ENCODE measurements around the gene DNMT3B.

DNMT3B gene

DNA sequence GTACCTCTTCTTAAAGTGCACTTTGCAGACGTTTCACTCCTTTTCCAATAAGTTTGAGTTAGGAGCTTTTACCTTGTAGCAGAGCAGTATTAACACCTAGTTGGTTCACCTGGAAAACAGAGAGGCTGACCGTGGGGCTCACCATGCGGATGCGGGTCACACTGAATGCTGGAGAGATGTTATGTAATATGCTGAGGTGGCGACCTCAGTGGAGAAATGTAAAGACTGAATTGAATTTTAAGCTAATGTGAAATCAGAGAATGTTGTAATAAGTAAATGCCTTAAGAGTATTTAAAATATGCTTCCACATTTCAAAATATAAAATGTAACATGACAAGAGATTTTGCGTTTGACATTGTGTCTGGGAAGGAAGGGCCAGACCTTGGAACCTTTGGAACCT lies 86.7 kb downstream of the DNMT3B start:
- TF ChIP-seq ZFP30 (CRISPR knock-in tag; IDR thresholded peaks at IDR 0.05), result no peak
- TF ChIP-seq, protein P1, sequence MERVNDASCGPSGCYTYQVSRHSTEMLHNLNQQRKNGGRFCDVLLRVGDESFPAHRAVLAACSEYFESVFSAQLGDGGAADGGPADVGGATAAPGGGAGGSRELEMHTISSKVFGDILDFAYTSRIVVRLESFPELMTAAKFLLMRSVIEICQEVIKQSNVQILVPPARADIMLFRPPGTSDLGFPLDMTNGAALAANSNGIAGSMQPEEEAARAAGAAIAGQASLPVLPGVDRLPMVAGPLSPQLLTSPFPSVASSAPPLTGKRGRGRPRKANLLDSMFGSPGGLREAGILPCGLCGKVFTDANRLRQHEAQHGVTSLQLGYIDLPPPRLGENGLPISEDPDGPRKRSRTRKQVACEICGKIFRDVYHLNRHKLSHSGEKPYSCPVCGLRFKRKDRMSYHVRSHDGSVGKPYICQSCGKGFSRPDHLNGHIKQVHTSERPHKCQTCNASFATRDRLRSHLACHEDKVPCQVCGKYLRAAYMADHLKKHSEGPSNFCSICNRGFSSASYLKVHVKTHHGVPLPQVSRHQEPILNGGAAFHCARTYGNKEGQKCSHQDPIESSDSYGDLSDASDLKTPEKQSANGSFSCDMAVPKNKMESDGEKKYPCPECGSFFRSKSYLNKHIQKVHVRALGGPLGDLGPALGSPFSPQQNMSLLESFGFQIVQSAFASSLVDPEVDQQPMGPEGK (CRISPR knock-in tag; IDR thresholded peaks at IDR 0.05; ENCODE audit: borderline replicate concordance), result no peak
- no peak for TF ChIP-seq ARNTL (CRISPR knock-in tag; IDR thresholded peaks at IDR 0.05; ENCODE audit: borderline replicate concordance, low read depth)
- no peak for TF ChIP-seq ZNF70 (CRISPR knock-in tag; IDR thresholded peaks at IDR 0.05)
- TF ChIP-seq ZFP3 (CRISPR knock-in tag; IDR thresholded peaks at IDR 0.05), result no peak
- TF ChIP-seq, protein P2, sequence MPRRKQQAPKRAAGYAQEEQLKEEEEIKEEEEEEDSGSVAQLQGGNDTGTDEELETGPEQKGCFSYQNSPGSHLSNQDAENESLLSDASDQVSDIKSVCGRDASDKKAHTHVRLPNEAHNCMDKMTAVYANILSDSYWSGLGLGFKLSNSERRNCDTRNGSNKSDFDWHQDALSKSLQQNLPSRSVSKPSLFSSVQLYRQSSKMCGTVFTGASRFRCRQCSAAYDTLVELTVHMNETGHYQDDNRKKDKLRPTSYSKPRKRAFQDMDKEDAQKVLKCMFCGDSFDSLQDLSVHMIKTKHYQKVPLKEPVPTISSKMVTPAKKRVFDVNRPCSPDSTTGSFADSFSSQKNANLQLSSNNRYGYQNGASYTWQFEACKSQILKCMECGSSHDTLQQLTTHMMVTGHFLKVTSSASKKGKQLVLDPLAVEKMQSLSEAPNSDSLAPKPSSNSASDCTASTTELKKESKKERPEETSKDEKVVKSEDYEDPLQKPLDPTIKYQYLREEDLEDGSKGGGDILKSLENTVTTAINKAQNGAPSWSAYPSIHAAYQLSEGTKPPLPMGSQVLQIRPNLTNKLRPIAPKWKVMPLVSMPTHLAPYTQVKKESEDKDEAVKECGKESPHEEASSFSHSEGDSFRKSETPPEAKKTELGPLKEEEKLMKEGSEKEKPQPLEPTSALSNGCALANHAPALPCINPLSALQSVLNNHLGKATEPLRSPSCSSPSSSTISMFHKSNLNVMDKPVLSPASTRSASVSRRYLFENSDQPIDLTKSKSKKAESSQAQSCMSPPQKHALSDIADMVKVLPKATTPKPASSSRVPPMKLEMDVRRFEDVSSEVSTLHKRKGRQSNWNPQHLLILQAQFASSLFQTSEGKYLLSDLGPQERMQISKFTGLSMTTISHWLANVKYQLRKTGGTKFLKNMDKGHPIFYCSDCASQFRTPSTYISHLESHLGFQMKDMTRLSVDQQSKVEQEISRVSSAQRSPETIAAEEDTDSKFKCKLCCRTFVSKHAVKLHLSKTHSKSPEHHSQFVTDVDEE (CRISPR knock-in tag; IDR thresholded peaks at IDR 0.05), result no peak
- no peak for TF ChIP-seq TCF4 (CRISPR knock-in tag; IDR thresholded peaks at IDR 0.05; ENCODE audit: borderline replicate concordance)
- no peak for TF ChIP-seq RARB (CRISPR knock-in tag; IDR thresholded peaks at IDR 0.05)
- no peak for TF ChIP-seq GLIS3 (CRISPR knock-in tag; IDR thresholded peaks at IDR 0.05)
- no peak for TF ChIP-seq ESRRG (CRISPR knock-in tag; IDR thresholded peaks at IDR 0.05)
- TF ChIP-seq ZC3H10 (CRISPR knock-in tag; IDR thresholded peaks at IDR 0.05), result no peak
- ATAC-seq, result no peak

DNA sequence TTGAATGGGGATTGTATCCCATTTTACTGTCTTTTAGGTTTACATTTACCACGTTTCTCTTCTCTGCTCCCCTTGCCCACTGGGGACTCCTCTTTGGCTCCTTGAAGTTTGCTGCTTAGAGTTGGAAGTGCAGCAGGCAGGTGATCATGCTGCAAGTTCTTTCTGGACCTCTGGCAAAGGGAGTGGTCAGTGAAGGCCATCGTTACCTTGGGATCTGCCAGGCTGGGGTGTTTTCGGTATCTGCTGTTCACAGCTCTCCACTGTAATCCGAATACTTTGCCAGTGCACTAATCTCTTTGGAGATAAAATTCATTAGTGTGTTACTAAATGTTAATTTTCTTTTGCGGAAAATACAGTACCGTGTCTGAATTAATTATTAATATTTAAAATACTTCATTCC lies 87.4 kb downstream of the DNMT3B start:
- no peak for TF ChIP-seq ZNF70 (CRISPR knock-in tag; IDR thresholded peaks at IDR 0.05)
- TF ChIP-seq TOX (CRISPR knock-in tag; IDR thresholded peaks at IDR 0.05; ENCODE audit: borderline replicate concordance), result no peak
- TF ChIP-seq, protein P3, sequence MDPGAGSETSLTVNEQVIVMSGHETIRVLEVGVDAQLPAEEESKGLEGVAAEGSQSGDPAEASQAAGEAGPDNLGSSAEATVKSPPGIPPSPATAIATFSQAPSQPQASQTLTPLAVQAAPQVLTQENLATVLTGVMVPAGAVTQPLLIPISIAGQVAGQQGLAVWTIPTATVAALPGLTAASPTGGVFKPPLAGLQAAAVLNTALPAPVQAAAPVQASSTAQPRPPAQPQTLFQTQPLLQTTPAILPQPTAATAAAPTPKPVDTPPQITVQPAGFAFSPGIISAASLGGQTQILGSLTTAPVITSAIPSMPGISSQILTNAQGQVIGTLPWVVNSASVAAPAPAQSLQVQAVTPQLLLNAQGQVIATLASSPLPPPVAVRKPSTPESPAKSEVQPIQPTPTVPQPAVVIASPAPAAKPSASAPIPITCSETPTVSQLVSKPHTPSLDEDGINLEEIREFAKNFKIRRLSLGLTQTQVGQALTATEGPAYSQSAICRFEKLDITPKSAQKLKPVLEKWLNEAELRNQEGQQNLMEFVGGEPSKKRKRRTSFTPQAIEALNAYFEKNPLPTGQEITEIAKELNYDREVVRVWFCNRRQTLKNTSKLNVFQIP (CRISPR knock-in tag; IDR thresholded peaks at IDR 0.05; ENCODE audit: borderline replicate concordance, low read depth), result no peak
- TF ChIP-seq ZNF8 (CRISPR knock-in tag; IDR thresholded peaks at IDR 0.05), result no peak
- no peak for TF ChIP-seq RARB (CRISPR knock-in tag; IDR thresholded peaks at IDR 0.05)
- TF ChIP-seq ZC3H10 (CRISPR knock-in tag; IDR thresholded peaks at IDR 0.05), result no peak
- no peak for TF ChIP-seq ISL1 (CRISPR knock-in tag; IDR thresholded peaks at IDR 0.05)
- TF ChIP-seq TCF4 (CRISPR knock-in tag; IDR thresholded peaks at IDR 0.05; ENCODE audit: borderline replicate concordance), result no peak
- no peak for TF ChIP-seq ESRRG (CRISPR knock-in tag; IDR thresholded peaks at IDR 0.05)
- TF ChIP-seq ZFP3 (CRISPR knock-in tag; IDR thresholded peaks at IDR 0.05), result no peak
- TF ChIP-seq, protein P2 (CRISPR knock-in tag; IDR thresholded peaks at IDR 0.05), result no peak
- no peak for TF ChIP-seq ZFP30 (CRISPR knock-in tag; IDR thresholded peaks at IDR 0.05)
- no peak for TF ChIP-seq ZNF565 (CRISPR knock-in tag; conservative IDR thresholded peaks at IDR 0.05; ENCODE audit: low read depth)
- TF ChIP-seq PPARA (CRISPR knock-in tag; IDR thresholded peaks at IDR 0.05; ENCODE audit: borderline replicate concordance), result no peak
- TF ChIP-seq BACH2 (CRISPR knock-in tag; IDR thresholded peaks at IDR 0.05; ENCODE audit: borderline replicate concordance), result no peak
- TF ChIP-seq OSR1 (CRISPR knock-in tag; IDR thresholded peaks at IDR 0.05), result no peak
- TF ChIP-seq, protein P1 (CRISPR knock-in tag; IDR thresholded peaks at IDR 0.05; ENCODE audit: borderline replicate concordance), result no peak
- TF ChIP-seq, protein P4, sequence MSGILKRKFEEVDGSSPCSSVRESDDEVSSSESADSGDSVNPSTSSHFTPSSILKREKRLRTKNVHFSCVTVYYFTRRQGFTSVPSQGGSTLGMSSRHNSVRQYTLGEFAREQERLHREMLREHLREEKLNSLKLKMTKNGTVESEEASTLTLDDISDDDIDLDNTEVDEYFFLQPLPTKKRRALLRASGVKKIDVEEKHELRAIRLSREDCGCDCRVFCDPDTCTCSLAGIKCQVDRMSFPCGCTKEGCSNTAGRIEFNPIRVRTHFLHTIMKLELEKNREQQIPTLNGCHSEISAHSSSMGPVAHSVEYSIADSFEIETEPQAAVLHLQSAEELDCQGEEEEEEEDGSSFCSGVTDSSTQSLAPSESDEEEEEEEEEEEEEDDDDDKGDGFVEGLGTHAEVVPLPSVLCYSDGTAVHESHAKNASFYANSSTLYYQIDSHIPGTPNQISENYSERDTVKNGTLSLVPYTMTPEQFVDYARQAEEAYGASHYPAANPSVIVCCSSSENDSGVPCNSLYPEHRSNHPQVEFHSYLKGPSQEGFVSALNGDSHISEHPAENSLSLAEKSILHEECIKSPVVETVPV (CRISPR knock-in tag; IDR thresholded peaks at IDR 0.05), result no peak
- TF ChIP-seq ARNTL (CRISPR knock-in tag; IDR thresholded peaks at IDR 0.05; ENCODE audit: borderline replicate concordance, low read depth), result no peak
- ATAC-seq, result no peak
